IgD-negative memory B cell (primary cell): Measurements from ENCODE around the gene DBR1. TPM values are rescaled to one million over a fixed set of nuclear protein-coding genes. Genes with fewer than 3 reads are reported as not detected.

Experiments
- H3K27ac Mint-ChIP-seq, 3 donors: one replicate each; pipeline ENCODE4 v1.8.0; 2020 to 2022; ENCODE audit warnings: mild to moderate bottlenecking in 3 of 3, mixed read lengths in 3 of 3, moderate library complexity in 1 of 3
- H3K27me3 Mint-ChIP-seq: one replicate; pipeline ENCODE4 v1.8.0; 2021; ENCODE audit warnings: mixed read lengths
- H3K36me3 Mint-ChIP-seq: one replicate; pipeline ENCODE4 v1.8.0; 2020; ENCODE audit warnings: mild to moderate bottlenecking, mixed read lengths
- H3K4me1 Mint-ChIP-seq, 3 donors: one replicate each; pipeline ENCODE4 v1.8.0; 2020 to 2022; ENCODE audit warnings: mixed read lengths in 3 of 3, mild to moderate bottlenecking in 1 of 3
- H3K4me3 Mint-ChIP-seq, 4 donors: one replicate each; pipeline ENCODE4 v1.8.0; 2020 to 2022; ENCODE audit warnings: mild to moderate bottlenecking in 4 of 4, mixed read lengths in 4 of 4, moderate library complexity in 3 of 4
- H3K9me3 Mint-ChIP-seq, 3 donors: one replicate each; pipeline ENCODE4 v1.8.0; 2020 to 2021; ENCODE audit warnings: mixed read lengths in 3 of 3, mild to moderate bottlenecking in 1 of 3
- polyA plus RNA-seq: library from polyadenylated mRNA; unstranded; fragments of 300-500 nt; fragmentation: Illumina TruSeq; gene quantifications from one replicate; pipeline ENCODE4 v1.2.3, GENCODE V29; 2021

The DBR1 gene
- 12.9 TPM for polyA plus RNA-seq

- Mint-ChIP-seq H3K9me3 (no peaks in the 10 kb centered on the region), H3K4me3 (peak within 1 kb of the TSS; percentile 90 to 99 (median 98)), H3K27ac (peak within 1 kb of the TSS; percentile 91 to 95 (median 92)), H3K27me3 (peaks cover 2% of the 10 kb centered on the region), H3K36me3 (peaks cover 2% of the 10 kb centered on the region), H3K4me1 (peaks cover 17 to 38% (median 21%) of the 10 kb centered on the region in 3 donors)
These were observed at the start of gene DBR1 for GRCh38 chr3:138174421-138175131. Gene DBR1 (minus strand): TSS chr3:138174921. CDS start chr3:138174795, 126 bp downstream.

DNA sequence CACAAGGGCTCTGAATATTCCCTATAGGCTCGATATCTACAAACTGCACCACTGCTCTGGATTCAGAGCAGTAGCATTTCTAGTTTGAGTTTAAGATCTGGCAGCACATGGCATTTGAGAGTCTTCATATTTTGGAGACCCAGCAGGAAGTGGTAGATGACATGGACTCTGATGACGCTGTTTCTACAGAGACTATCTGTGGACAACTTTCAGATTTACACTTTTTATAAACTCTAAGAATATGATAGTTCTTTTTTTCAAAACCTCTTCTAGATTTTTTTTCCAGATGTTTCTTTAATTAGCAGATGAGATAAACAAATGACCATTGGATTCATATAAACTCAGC is 48.2 kb upstream of the DBR1 start:
- H3K27ac Mint-ChIP-seq, result no peak overlapping the region
- H3K4me1 Mint-ChIP-seq, result peaks cover 5 to 20% (median 16%) of the 10 kb centered on the region in 3 donors
- no peaks in the 10 kb centered on the region for H3K27me3 Mint-ChIP-seq
- H3K4me3 Mint-ChIP-seq, result no peak overlapping the region
- peaks cover 9% of the 10 kb centered on the region for H3K36me3 Mint-ChIP-seq
- H3K9me3 Mint-ChIP-seq, result no peaks in the 10 kb centered on the region

- H3K4me1 Mint-ChIP-seq, result peaks cover 4 to 21% (median 18%) of the 10 kb centered on the region in 3 donors
- peaks cover 9% of the 10 kb centered on the region for H3K36me3 Mint-ChIP-seq
- H3K27me3 Mint-ChIP-seq, result no peaks in the 10 kb centered on the region
- H3K4me3 Mint-ChIP-seq, result no peak overlapping the region
- H3K27ac Mint-ChIP-seq, result no peak overlapping the region
- H3K9me3 Mint-ChIP-seq, result no peaks in the 10 kb centered on the region
These were observed 47.6 kb upstream of the DBR1 start for GRCh38 chr3:138222131-138222941.

- Mint-ChIP-seq H3K9me3 (no peaks in the 10 kb centered on the region), H3K4me3 (no peak overlapping the region), H3K27me3 (no peaks in the 10 kb centered on the region), H3K36me3 (peaks cover 9% of the 10 kb centered on the region), H3K27ac (peak overlapping the region in 1 of 3 donors; percentile 20), H3K4me1 (peaks cover 5 to 21% (median 18%) of the 10 kb centered on the region in 3 donors)
These were observed 46.1 kb upstream of the DBR1 start for GRCh38 chr3:138220788-138221187.

DNA sequence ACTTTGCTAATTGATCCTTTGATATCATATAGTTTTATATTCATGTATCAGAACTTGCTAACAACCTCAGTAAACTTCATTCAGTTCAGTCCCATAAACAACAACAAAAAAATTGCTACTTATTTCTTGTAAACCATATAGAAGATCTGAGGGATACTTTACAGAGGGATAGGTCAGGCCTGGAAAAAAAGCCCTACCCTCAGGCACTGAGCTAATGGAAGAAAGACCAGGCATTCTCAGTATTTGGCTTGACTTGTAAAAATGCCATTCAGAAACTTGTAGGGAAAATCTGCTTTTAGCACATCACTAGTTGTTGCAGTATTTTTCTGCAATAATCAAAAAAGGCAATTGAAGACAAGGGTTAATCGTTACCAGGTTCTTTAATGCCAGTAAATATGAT is 45.5 kb upstream of the DBR1 start:
- Mint-ChIP-seq H3K9me3 (no peaks in the 10 kb centered on the region), H3K4me1 (peaks cover 5 to 21% (median 18%) of the 10 kb centered on the region in 3 donors), H3K4me3 (no peak overlapping the region), H3K36me3 (peaks cover 5% of the 10 kb centered on the region), H3K27ac (no peak overlapping the region), H3K27me3 (no peaks in the 10 kb centered on the region)

DNA sequence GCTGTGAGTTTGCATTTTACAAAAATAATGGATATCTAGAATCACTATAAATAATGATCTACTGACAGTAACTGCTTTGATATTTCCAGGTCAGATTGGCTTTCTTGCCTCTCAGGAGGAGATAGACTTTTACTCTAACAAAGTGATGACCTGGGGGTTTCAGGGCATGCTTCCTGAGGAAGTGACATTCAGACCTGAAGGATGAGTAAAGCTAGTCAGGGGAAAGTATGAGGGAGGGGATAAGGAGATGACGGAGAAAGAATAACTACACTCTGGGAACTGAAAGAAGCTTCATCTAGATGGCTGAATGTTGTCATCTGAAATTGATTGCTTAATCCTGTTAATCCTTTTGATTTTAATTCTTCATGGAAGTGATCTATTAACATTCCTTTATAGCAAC is 44.5 kb upstream of the DBR1 start:
- peak overlapping the region in 1 of 3 donors; percentile 4 for H3K27ac Mint-ChIP-seq

GRCh38 chr3:138213398-138214085 is 38.8 kb upstream of the DBR1 start:
- Mint-ChIP-seq H3K27me3 (no peaks in the 10 kb centered on the region), H3K4me3 (no peak overlapping the region), H3K36me3 (peaks cover 3% of the 10 kb centered on the region), H3K27ac (no peak overlapping the region), H3K9me3 (no peaks in the 10 kb centered on the region), H3K4me1 (peaks cover 10 to 14% (median 12%) of the 10 kb centered on the region in 3 donors)

More for the DNA sequence above, 44.5 kb upstream of the DBR1 start:
- Mint-ChIP-seq H3K27me3 (no peaks in the 10 kb centered on the region), H3K4me1 (peaks cover 9 to 21% (median 18%) of the 10 kb centered on the region in 3 donors), H3K4me3 (no peak overlapping the region), H3K36me3 (peaks cover 4% of the 10 kb centered on the region), H3K9me3 (no peaks in the 10 kb centered on the region)

GRCh38 chr3:138210528-138210927 is 35.8 kb upstream of the DBR1 start:
- H3K9me3 Mint-ChIP-seq, result peaks cover 0 to 2% (median 0%) of the 10 kb centered on the region in 3 donors
- H3K27ac Mint-ChIP-seq, result no peak overlapping the region
- H3K27me3 Mint-ChIP-seq, result no peaks in the 10 kb centered on the region
- H3K4me1 Mint-ChIP-seq, result peaks cover 9 to 17% (median 17%) of the 10 kb centered on the region in 3 donors
- no peak overlapping the region for H3K4me3 Mint-ChIP-seq
- H3K36me3 Mint-ChIP-seq, result peaks cover 10% of the 10 kb centered on the region

DNA sequence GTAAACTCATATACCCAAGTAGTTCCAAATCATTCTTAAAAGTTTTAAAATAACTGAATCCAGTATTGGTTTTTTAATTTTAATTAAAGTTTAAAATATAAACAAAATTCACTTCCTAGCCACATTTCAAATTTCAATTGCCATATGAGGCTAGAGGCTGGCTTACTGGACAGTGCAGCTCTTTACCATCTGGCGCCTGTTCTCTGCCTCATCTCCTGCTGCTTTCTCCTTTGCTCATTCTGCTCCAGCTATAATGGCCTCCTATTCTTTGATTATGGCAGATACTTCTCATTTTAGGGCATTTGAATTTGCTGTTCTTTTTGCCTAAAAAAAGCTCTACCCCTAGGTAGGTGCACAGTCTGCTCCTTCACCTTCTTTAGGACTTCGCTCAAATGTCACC is 31.5 kb upstream of the DBR1 start:
- no peaks in the 10 kb centered on the region for H3K27me3 Mint-ChIP-seq
- H3K27ac Mint-ChIP-seq, result peak overlapping the region in 1 of 3 donors; percentile 39
- H3K9me3 Mint-ChIP-seq, result peaks cover 0 to 2% (median 0%) of the 10 kb centered on the region in 3 donors
- H3K4me3 Mint-ChIP-seq, result no peak overlapping the region
- peaks cover 16 to 35% (median 30%) of the 10 kb centered on the region in 3 donors for H3K4me1 Mint-ChIP-seq
- peaks cover 8% of the 10 kb centered on the region for H3K36me3 Mint-ChIP-seq

DNA sequence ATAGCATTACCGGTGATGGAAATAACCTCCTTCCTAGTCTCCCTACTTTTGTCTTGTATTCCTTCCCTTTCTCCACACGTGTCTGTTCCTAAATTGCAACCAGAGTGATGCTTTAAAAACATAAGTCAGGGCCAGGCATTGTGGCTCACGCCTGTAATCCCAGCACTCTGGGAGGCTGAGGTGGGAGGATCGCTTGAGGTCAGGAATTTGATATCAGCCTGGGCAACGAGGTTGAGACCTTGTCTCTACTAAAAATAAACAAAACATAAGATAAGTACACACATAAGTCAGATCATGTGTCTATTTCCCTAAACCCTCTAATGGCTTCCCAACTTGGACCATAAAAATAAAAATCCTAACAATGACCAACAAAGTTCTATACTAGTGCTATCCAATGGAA is 30.8 kb upstream of the DBR1 start:
- Mint-ChIP-seq H3K4me3 (no peak overlapping the region), H3K27me3 (no peaks in the 10 kb centered on the region), H3K4me1 (peaks cover 16 to 35% (median 30%) of the 10 kb centered on the region in 3 donors), H3K36me3 (peaks cover 8% of the 10 kb centered on the region), H3K27ac (no peak overlapping the region), H3K9me3 (peaks cover 0 to 2% (median 0%) of the 10 kb centered on the region in 3 donors)

- no peaks in the 10 kb centered on the region for H3K27me3 Mint-ChIP-seq
- peaks cover 0 to 2% (median 0%) of the 10 kb centered on the region in 3 donors for H3K9me3 Mint-ChIP-seq
- peaks cover 21 to 47% (median 38%) of the 10 kb centered on the region in 3 donors for H3K4me1 Mint-ChIP-seq
- no peak overlapping the region for H3K4me3 Mint-ChIP-seq
- no peak overlapping the region for H3K27ac Mint-ChIP-seq
- peaks cover 7% of the 10 kb centered on the region for H3K36me3 Mint-ChIP-seq
These were observed 29.2 kb upstream of the DBR1 start for GRCh38 chr3:138203938-138204337.

DNA sequence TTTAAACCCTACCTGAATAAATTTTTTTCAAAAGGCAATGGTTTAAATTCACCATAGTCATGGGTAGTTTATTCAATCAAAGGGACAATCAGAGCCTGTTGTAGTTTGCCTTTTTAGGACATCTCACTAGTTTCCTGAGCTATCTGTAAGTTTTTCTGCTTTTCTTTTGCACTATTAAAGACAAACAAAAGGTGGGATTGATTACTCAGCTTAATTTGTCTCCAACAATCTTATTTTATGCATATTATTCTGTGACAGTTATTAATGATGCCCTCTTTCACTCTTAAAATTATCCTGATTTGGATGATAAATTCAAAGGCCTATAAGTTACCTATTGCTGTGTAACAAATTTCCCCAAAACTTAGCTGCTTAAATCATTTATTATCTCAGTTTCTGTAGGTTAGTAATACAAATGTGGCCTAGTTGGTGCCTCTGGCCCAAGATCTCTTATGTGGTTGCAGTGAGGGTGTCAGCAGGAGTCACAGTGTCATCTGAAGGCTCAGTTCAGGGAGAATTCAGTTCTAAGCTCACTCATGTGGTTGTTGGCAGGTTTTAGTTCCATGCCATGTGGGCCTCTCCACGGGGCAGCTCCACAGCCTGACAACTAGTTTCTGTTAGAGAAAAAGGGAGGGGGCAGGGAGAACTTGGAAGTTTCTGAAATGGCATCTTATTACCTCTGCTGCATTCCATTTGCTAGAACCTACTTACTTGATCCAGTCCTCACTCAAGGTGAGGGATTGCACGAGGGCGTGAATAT is 28.4 kb upstream of the DBR1 start:
- no peaks in the 10 kb centered on the region for H3K27me3 Mint-ChIP-seq
- no peak overlapping the region for H3K27ac Mint-ChIP-seq
- H3K4me1 Mint-ChIP-seq, result peaks cover 22 to 49% (median 40%) of the 10 kb centered on the region in 3 donors
- H3K36me3 Mint-ChIP-seq, result peaks cover 7% of the 10 kb centered on the region
- H3K4me3 Mint-ChIP-seq, result peak overlapping the region in 1 of 4 donors; percentile 58
- H3K9me3 Mint-ChIP-seq, result peaks cover 0 to 2% (median 0%) of the 10 kb centered on the region in 3 donors

GRCh38 chr3:138200424-138200823 is 25.7 kb upstream of the DBR1 start:
- H3K36me3 Mint-ChIP-seq, result no peaks in the 10 kb centered on the region
- peaks cover 30 to 45% (median 45%) of the 10 kb centered on the region in 3 donors for H3K4me1 Mint-ChIP-seq
- no peak overlapping the region for H3K27ac Mint-ChIP-seq
- H3K27me3 Mint-ChIP-seq, result no peaks in the 10 kb centered on the region
- H3K9me3 Mint-ChIP-seq, result no peaks in the 10 kb centered on the region
- H3K4me3 Mint-ChIP-seq, result no peak overlapping the region

- H3K9me3 Mint-ChIP-seq, result no peaks in the 10 kb centered on the region
- no peaks in the 10 kb centered on the region for H3K36me3 Mint-ChIP-seq
- no peak overlapping the region for H3K4me3 Mint-ChIP-seq
- no peak overlapping the region for H3K27ac Mint-ChIP-seq
- no peaks in the 10 kb centered on the region for H3K27me3 Mint-ChIP-seq
- H3K4me1 Mint-ChIP-seq, result peaks cover 30 to 45% (median 43%) of the 10 kb centered on the region in 3 donors
These were observed 25.1 kb upstream of the DBR1 start for GRCh38 chr3:138199851-138200250.
